GM10248 (cell line): ENCODE results near the gene NPTX2.

Source experiments
- CTCF ChIA-PET: fragments of 300-600 bp; sonication (Branson Sonifier 250); formaldehyde crosslinking; extraction: SDS; loops from one replicate; lab custom pipeline; 2021; ENCODE audit warnings: antibody characterized with exemption; lab: Yijun Ruan, JAX
- POLR2A ChIA-PET: fragments of 350-650 bp; sonication (Branson Sonifier 250); formaldehyde crosslinking; extraction: SDS; loops from one replicate; lab custom pipeline; 2020; ENCODE audit warnings: antibody characterized with exemption; lab: Yijun Ruan, JAX
- DNase-seq: peaks from one replicate; pipeline ENCODE4 v3.0.0; 2012; ENCODE audit errors: extremely low spot score
- CTCF ChIP-seq: IDR thresholded peaks from 2 replicates; pipeline ENCODE4 v1.5.1; 2012; ENCODE audit warnings: mild to moderate bottlenecking, low read depth; ENCODE audit errors: extremely low read depth, missing control alignments, control extremely low read depth

The NPTX2 gene

GRCh38 chr7:98573816-98574215, 43.3 kb upstream of the NPTX2 start:
- DNase-seq, result no peak
- ChIA-PET POLR2A (no interaction called here), CTCF (no interaction called here)
- no peak for TF ChIP-seq CTCF

- ChIA-PET CTCF (interaction anchor here (1.3 kb wide), 1 partner anchor 8 kb away, joined by 5 read pairs; no protein-coding TSS in a partner anchor), POLR2A (no interaction called here)
- no peak for TF ChIP-seq CTCF
- DNase-seq, result no peak
These were observed 41.2 kb upstream of the NPTX2 start for GRCh38 chr7:98575878-98576277.

DNA sequence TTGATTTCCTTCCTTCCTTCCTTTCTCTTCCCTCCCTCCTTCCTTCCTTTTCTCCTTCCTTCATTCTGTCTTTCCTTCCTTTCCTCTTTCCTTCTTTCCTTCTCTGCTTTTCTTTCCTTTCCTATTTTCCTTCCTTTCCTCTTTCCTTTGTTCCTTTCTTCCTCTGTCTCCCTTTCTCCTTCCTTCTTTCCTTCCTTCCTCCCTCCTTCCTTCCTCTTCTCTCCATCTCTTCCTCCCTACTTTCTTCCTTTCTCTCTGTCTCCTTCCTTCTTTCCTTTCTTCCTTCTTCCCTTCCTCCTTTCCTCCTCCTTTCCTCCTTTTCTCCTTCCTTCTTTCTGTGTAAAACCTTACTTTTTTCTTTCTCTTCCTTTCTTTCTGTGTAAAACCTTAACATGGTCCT, 32.3 kb upstream of the NPTX2 start:
- no peak for DNase-seq
- no peak for TF ChIP-seq CTCF
- ChIA-PET CTCF (interaction anchor here (1.4 to 2.3 kb wide), 2 partner anchors 10 kb away, joined by 5 to 6 read pairs; no protein-coding TSS in a partner anchor), POLR2A (no interaction called here)

GRCh38 chr7:98591926-98592325, 25.2 kb upstream of the NPTX2 start:
- ChIA-PET CTCF (interaction anchor here (1.6 kb wide), 1 partner anchor 14 kb away, joined by 6 read pairs; no protein-coding TSS in a partner anchor), POLR2A (no interaction called here)
- DNase-seq, result no peak
- TF ChIP-seq CTCF, result no peak

DNA sequence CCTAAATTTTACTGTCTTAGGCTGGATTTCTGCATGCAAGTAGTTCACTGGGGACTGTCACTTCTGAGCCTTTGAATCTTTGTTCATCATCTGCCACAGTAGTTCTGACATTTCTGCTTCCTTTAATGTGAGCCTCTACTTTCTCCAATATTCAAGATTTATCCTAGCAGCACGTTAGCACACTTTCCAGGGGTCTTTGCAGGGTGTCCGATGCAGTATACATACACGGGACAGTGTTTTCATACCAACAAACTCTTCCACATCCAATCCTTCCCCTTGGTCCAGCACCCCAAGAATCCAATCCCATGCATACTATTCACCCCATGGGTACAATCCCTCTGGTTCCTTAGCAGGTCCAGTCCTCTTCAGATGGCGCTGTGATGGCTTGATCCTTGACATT, 22.7 kb upstream of the NPTX2 start:
- CTCF ChIA-PET, result interaction anchor here (1.4 kb wide), 1 partner anchor 11 kb away, joined by 6 read pairs; no protein-coding TSS in a partner anchor

DNA sequence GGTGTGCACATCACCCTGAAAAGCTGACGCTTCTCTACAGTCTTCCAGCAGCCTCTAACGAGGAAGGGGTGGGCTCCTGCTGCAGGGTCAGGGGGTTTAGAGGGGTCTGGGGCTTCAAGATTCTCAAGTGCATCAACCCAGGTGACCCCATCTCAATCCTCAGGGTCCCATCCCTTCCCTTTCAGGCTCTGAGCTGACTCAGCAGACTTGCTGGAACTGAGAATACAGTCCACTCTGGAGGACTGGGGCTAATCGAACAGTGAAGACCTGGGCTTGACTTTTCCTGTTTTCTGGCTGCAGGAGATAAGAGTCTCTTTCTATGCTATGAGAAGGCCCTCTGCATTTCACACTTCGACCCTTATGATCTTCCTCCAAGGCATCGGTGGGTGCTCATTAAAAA, 22.3 kb upstream of the NPTX2 start:
- CTCF ChIA-PET, result interaction anchor here (1.4 kb wide), 1 partner anchor 11 kb away, joined by 6 read pairs; no protein-coding TSS in a partner anchor
- POLR2A ChIA-PET, result no interaction called here
- TF ChIP-seq CTCF, result no peak
- no peak for DNase-seq

More for the DNA sequence above, 22.7 kb upstream of the NPTX2 start:
- POLR2A ChIA-PET, result no interaction called here
- TF ChIP-seq CTCF, result no peak
- no peak for DNase-seq
